ENCODE data around the gene ARHGAP42.

DNA sequence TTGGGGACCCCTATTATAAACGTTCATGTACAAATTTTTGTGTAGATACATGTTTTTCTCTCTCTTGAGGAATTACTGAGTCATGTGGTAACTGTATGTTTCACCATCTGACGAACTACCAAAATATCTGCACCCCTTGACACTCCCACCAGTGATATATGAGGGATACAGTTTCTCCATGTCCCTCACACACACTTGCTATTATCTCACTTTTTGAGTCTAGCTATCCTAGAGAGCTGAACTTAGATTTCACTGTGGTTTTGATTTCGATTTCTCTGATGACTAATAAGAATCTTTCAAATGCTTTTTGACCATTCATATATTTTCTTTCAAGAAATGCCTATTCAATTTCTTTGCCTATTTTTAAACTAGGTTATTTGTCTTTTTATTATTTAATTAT is 242.3 kb downstream of the ARHGAP42 start:
- TF ChIP-seq POLR2A (IDR thresholded peaks at IDR 0.05), result no peak
- TF ChIP-seq, protein P1, sequence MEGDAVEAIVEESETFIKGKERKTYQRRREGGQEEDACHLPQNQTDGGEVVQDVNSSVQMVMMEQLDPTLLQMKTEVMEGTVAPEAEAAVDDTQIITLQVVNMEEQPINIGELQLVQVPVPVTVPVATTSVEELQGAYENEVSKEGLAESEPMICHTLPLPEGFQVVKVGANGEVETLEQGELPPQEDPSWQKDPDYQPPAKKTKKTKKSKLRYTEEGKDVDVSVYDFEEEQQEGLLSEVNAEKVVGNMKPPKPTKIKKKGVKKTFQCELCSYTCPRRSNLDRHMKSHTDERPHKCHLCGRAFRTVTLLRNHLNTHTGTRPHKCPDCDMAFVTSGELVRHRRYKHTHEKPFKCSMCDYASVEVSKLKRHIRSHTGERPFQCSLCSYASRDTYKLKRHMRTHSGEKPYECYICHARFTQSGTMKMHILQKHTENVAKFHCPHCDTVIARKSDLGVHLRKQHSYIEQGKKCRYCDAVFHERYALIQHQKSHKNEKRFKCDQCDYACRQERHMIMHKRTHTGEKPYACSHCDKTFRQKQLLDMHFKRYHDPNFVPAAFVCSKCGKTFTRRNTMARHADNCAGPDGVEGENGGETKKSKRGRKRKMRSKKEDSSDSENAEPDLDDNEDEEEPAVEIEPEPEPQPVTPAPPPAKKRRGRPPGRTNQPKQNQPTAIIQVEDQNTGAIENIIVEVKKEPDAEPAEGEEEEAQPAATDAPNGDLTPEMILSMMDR (IDR thresholded peaks at IDR 0.05), result no peak
